Measurements from ENCODE around the gene TPM2.

Gene TPM2

DNA sequence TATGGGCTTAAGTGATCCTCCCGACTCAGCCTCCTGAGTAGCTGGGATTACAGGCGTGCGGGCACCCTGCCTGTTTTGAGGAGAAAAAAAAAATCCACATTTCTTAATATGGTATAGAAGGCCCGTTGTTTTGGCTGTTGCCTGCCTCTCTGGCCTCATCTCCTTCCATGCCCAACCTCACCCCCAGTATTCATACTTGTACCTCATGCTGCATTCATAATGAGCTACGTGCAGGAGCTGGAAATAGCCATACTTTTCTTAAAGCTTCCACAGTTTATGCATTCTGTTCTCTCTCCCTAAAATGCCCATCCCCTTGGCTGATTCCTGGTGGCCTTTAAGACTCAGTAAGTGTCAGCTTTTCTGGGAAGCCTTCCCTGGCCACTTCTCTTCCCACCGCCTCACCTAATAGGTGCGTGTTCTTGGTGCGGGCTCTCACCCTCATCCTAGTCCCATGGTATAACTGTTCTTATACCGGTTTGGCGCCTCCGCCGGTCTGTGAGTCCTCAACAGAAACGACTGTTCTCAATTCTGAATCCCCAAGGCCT is 2.1 kb upstream of the TPM2 start:
- DNase-seq, result no peak

DNA sequence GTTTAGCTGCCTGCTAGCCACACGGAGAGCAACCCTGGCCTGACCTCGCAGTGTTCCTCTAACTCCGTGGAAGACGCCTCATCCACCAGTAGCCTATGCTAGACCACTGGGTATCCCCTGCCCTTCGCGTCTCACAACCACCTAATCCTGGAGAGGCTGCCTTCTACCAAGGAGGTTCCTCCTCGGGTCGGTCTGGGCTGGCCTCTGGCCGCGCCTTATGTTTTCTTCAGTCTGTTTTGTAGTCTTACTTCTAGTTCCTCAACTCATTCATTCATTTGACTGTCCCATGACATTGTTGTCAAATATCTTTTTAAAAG is 1.6 kb upstream of the TPM2 start:
- no peak for DNase-seq

DNA sequence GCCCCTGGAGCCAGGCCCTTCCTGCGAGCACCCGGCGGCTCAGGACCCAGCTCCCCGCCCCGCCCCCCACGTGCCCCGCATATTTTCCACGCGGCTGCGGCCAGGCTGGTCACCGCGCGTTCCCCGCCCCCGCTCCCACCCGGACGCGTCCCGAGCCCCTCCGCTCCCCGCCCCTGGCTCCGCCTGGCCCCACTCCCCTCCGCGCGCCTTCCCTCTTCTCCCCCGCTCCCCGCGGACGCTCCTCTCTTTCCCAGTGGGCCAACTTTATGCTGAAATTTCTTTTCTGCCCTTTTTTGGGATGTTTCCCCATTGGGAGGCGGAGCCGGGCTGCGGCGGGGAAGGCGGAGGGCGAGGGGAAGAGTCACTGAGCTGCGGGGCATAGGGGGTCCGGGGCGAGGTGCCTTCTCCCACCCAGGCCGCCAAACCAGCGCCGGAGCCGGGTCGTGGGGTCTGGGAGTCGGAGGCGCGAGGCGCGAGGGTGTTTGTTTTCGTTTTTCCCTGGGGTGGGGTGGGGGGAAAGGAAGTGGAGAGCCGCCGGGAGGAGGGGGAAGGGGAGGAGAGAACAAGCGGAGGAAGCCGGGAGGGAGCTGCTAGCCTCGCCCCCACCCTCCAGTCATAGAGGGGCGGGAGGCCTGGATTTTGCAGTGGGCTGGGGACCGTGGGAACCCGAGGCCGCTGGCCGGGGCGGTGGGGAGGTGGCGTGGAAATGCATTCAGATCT is 1.0 kb upstream of the TPM2 start:
- DNase-seq, result peak; percentile 23

DNA sequence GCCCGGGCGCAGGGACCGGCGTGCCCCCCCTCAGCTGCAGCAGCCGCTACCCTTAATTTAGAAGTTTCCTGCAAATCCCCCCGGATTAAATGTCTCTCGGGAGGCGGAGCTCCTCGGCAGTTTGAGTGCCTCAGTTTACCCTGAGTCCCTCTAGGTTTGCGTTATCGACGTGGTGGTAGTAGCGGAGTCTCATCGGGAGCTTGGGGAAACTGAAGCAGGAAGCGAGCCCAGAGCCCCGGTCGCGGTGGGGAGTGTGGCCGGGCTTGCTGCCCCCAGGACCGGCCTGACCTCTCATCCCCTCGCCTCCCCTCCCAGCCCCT is 529 bp upstream of the TPM2 start:
- no peak for DNase-seq

DNA sequence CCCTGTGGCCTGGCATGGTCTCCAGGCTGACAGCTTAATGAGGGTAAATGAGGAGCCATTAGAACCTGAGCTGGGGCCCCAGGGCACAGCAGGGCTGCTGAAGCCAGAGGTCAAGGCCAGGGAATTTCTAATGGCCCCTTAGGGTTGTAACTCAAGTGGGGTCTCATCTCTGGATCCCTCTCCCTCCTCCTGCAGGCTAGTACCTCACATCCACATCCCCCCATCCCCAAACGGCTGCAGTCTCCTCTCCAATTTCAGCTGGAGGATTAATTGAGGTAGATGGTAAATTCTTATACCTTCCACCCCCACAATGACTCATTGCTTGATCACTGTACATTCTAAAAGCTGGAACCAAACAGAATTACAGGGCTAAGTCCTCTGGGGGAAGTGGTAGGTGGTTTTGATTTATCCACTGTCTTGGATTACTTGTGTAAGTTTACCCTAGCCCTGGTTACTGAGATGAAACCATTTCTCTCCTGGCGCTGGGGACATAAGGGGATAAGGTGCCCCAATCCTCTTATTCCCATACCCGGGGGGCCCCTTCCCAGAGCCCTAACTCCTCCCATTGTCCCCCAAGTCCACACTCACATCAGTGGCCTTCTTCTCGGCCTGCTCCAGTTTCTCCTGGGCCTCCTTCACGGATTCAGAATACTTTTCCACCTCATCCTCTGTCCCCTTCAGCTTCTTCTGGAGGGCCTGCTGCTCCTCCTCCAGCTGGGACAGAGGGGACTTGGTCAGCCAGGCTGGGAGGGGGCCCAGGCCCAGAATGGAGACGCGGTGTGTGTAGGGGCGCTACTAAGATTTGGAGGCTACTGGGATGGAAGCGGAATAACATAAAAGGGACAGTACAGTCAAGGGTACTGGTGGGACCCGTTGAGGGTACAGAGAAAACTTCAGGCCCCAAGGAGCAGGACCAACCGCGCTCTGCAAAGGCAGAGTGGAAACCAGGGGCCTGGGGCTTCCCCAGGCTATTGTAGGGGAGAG is 875 bp downstream of the TPM2 start:
- DNase-seq, result no peak

DNA sequence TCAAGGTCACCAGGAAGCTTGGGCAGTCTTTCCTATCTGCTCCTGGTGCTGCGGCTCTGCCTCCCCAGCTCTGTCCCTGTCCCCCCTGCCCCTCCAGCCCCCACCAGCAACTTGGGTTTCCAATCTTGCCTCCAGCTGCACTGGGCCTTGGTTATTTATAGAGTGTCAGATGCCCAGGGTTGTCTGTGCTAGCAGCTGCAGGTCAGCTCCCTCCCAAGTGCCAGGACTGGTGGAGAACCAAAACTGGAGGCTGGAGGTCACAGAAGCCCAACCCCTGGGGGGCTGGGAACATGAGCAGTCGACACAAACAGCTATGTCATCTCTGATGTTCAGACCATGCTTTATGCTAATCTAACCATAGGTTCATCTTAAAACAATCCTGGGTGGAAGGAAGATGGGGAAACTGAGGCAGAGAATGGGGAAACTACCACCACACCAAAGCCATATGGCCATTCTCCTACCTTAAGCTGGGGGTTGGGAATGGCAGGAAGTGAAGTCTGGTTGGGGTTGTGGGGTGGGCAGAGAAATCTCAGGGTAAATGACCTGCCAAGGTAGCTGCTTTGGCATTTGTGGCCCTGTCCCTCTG is 1.7 kb downstream of the TPM2 start:
- DNase-seq, result no peak

DNA sequence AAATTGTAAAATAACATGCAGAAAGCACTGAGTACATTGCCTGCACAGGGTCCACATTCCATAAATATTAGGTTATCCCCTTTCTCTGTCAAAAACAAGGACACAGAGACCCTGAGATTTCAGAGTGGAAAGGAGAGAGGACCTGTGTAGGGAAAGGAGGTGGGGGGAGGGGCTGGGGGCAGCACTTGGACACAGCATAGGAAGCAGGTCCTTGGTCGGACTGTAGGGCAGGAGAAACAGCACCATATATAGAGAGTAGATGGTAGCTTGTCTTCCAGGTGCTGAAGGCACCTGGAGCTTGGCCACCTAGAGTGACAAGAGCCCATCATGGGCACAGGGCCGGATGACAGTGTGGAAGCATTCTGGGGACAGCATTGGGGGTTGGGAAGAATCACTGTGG is 2.4 kb downstream of the TPM2 start:
- no peak for DNase-seq

DNA sequence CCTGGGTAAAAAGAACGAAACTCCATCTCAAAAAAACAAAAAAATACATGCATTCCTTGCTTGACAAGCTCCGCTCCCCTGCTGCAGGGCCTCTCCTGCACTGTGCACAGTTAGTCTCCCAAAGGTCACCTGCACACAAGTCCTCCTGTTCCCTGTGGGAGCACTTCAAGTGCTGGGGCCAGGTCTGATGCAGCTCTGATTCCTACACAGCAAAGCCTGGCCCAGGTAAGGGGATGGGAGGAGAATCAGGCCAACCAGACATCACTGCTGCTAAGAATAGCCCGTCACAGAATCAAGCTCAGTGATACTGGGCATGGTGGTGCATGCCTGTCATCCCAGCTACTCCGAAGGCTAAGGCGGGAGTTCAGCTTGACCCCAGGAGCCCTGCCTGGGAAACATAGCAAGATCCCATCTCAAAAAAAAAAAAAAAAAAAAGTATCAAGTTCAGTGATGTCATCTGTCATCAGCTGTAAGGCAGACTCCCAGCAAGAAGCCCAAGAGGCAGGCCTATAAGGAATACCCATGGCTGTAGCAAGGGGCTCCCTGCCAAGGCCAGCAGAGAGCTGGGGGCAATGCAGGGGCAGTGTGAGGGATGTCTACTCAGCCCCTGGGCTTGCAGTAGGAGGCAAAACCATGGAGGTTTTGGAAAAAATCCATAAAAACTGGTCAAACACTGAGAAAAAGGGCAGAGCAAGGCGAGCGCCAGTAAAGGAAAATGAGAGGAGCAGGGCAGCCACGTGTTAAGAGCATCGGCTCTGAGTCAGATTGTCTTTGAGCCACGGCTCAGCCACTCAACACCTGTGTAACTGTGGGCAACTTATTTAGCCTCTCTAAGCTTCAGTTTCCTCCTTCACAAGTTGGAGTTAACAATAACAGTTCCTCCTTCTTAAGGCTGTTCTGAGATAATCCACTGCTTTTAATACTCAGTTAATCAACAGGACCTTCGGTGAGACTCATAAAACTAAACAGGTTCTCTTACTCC is 3.2 kb downstream of the TPM2 start:
- no peak for DNase-seq

DNA sequence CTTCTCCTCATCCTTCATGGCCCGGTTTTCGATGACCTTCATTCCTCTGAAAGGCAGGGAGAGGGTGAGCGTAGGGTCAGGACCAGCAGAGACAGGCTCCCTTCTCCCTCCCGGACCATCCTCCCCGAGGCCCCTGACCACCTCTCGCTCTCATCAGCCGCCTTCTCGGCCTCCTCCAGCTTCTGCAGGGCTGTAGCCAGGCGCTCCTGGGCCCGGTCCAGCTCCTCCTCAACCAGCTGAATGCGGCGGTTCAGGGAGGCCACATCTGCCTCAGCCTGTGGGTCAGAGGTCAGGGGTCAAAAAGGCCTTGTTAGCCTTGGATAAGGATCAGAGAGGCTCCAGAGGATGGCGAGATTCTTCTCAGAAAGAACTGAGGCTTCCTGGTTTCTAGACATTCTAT is 4.2 kb downstream of the TPM2 start:
- DNase-seq, result no peak

DNA sequence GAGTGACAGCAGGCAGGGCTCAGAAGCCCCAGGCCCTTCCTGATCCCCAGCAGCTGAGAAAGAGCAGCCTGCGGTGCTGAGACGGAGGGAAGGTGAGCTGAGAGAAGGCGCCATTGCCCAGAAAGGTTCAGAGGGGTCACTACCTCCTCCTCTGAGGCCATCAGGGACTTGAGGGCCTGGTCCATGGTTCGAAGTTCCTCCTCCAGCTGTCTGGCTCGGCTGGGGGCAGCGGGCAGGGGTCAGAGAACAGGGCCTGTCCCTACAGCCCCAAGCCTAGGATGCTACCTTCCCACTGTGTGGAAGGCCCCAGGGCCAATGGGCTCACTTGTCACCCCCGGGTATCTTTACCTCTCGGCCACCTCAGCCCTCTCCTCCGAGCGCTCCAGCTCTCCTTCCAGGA is 4.8 kb downstream of the TPM2 start:
- no peak for DNase-seq

DNA sequence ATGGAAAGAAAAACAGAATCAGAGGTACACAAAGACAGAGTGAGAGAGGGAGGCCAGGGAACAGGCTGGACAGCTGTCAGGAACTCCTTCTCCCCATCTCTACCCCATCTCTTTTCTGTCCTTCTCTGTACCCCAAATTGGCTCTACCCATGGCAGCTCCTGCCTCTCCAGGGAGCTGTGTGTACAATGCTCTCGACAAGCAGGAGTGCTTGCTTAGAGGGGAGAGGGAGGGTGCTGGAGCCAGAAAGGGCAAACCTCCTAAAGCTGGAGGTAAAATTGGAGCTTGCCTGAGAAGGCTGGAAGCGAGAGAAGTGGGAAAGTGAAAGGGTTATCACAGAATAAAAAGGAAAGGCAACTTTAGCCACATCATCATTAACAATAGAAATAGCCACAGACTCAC is 6.4 kb downstream of the TPM2 start:
- peak; percentile 62 for DNase-seq

DNA sequence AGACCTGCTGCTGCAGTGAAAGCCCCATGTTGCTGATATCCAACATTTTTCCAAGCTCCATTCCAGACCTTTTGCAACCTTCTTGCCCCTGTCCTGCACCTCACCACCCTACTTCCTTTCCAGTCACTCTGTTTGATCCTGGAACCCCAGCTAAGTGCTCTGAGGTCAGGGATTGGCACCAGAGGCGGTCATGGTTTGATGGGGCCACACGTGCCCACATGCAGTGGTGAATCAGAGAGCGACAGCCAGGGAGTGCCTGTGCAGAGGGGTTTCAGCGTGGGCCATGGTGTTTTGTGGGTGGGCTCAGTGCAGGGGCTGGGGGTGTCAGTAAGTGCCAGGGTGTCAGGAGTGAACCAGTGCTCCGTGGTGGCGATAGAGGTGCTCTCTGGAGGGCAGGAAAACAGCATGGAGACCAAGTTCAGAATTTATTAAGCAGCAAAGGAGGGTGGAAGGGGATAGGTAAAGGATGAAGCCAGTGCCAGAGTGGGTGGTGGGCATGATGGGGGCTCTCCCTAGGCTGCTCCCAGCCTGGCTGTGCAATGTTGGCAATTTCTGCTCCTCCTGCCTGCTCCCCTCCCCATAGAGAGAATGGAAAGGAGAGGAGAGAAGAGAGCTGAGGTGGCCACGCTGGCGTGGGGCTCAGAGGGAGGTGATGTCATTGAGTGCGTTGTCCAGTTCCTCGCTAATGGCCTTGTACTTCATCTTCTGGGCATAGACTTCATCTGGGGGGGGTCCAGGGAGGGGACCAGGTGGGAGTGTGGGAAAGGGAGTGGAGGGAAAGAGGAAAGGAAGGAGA is 7.0 kb downstream of the TPM2 start:
- no peak for DNase-seq

DNA sequence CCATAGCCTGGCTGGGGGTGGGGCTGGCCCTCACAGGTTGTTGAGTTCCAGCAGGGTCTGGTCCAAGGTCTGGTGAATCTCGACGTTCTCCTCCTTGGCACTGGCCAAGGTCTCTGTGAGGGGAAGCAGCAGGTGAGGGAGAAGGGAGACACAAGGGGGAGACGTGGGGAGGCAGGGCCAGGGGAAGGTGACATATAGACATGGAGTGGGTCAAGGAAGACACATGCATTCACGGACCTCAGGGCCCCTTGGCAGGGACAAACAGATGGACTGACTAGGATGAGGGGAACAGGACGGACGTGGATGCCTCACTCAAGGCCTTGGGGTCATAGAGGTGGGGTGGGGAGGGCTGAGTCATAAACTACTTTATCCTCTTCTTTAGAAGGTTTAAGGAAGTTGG is 7.7 kb downstream of the TPM2 start:
- no peak for DNase-seq

DNA sequence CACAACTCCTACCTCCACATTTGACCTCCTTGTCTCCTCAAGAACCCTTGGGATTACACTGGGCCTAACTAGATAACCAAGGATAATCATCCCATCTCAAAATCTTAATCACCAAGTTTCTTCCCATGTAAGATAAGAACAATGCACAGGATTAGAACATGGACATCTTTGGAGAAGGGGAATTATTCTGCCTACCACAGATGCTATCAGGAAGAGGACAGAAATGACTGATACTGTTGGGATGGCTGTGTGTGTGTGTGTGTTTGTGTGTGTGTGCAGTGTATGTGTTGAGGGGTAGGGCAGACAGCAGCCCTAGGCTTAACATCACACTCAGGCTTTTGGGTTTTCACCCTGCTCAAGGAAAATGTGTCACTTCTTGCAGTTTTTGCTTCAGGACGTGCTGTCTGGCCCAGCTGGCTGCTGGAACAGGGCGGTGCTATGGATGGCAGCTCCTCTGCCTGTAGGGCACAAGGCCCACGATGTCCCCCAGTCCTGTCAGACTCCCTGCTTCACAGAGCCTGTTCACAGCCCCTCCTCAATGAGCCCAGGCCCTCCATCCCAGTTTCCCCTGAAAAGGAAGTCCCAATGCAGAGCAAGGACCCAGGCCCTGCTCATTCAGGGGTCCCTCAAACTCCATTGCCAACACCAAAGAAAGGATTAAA is 8.3 kb downstream of the TPM2 start:
- DNase-seq, result no peak

DNA sequence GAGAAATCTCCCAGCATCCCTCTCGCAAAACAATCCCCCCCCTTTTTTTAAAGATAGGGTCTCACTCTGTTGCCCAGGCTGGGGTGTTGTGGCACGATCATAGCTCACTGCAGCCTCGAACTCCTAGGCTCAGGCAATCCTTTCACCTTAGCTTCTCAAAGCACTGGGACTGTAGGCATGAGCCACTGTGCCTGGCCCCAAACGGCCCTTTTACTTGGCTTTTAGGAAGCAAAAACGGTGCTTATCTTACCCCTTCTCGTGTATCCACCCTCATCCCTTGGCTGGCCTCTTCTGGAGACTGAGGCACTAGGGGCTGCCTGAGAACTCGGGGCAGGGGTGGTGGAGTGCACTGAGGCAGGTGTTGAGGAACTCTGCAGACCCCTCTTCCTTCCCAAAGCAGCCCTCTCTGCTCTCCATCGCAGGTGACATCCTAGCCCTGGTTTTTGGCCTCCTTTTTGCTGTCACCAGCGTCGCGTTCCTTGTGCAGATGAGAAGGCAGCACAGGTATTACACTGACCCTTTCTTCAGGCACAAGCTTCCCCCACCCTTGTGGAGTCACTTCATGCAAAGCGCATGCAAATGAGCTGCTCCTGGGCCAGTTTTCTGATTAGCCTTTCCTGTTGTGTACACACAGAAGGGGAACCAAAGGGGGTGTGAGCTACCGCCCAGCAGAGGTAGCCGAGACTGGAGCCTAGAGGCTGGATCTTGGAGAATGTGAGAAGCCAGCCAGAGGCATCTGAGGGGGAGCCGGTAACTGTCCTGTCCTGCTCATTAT is 9.2 kb downstream of the TPM2 start:
- no peak for DNase-seq

DNA sequence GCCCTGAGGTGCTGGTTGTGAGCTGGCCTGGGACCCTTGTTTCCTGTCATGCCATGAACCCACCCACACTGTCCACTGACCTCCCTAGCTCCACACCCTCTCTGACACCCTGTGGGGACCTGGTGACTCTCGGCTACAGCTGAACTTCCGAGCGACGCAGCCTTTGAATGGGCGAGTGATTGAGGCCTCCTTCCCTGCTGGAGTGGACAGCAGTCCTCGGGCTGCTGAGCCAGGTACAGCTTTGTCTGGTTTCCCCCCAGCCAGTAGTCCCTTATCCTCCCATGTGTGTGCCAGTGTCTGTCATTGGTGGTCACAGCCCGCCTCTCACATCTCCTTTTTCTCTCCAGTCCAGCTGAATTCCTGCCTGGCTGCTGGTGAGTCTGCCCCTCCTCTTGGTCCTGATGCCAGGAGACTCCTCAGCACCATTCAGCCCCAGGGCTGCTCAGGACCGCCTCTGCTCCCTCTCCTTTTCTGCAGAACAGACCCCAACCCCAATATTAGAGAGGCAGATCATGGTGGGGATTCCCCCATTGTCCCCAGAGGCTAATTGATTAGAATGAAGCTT is 9.9 kb downstream of the TPM2 start:
- no peak for DNase-seq

DNA sequence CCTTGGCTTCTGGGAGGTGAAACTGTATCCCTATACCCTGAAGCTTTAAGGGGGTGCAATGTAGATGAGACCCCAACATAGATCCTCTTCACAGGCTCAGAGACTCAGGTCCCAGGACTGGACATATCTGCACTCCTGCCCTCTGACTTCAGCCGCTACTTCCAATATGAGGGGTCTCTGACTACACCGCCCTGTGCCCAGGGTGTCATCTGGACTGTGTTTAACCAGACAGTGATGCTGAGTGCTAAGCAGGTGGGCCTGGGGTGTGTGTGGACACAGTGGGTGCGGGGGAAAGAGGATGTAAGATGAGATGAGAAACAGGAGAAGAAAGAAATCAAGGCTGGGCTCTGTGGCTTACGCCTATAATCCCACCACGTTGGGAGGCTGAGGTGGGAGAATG is 10.6 kb downstream of the TPM2 start:
- no peak for DNase-seq

DNA sequence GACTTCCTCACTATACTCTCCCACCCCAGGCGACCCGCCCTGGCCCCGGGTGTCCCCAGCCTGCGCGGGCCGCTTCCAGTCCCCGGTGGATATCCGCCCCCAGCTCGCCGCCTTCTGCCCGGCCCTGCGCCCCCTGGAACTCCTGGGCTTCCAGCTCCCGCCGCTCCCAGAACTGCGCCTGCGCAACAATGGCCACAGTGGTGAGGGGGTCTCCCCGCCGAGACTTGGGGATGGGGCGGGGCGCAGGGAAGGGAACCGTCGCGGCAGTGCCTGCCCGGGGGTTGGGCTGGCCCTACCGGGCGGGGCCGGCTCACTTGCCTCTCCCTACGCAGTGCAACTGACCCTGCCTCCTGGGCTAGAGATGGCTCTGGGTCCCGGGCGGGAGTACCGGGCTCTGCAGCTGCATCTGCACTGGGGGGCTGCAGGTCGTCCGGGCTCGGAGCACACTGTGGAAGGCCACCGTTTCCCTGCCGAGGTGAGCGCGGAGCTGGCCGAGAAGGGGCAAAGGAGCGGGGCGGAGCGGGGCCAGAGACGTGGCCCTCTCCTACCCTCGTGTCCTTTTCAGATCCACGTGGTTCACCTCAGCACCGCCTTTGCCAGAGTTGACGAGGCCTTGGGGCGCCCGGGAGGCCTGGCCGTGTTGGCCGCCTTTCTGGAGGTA is 13.9 kb downstream of the TPM2 start:
- DNase-seq, result no peak

DNA sequence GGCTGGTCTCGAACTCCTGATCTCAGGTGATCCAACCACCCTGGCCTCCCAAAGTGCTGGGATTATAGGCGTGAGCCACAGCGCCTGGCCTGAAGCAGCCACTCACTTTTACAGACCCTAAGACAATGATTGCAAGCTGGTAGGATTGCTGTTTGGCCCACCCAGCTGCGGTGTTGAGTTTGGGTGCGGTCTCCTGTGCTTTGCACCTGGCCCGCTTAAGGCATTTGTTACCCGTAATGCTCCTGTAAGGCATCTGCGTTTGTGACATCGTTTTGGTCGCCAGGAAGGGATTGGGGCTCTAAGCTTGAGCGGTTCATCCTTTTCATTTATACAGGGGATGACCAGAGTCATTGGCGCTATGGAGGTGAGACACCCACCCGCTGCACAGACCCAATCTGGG is 14.5 kb downstream of the TPM2 start:
- no peak for DNase-seq

DNA sequence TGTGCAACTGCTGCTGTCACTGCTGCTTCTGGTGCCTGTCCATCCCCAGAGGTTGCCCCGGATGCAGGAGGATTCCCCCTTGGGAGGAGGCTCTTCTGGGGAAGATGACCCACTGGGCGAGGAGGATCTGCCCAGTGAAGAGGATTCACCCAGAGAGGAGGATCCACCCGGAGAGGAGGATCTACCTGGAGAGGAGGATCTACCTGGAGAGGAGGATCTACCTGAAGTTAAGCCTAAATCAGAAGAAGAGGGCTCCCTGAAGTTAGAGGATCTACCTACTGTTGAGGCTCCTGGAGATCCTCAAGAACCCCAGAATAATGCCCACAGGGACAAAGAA is 15.7 kb downstream of the TPM2 start:
- no peak for DNase-seq
